SH-SY5Y (cell line): Measurements from ENCODE around the gene CREB1.

ENCODE experiments used
- GATA2 ChIP-seq: IDR thresholded peaks from 2 replicates; pipeline ENCODE4 v1.6.1; 2011; ENCODE audit warnings: mild to moderate bottlenecking, low read depth, low read length
- GATA3 ChIP-seq: IDR thresholded peaks from 2 replicates; pipeline ENCODE4 v1.6.1; 2011; ENCODE audit warnings: low read depth, mild to moderate bottlenecking, low read length, moderate library complexity

DNA sequence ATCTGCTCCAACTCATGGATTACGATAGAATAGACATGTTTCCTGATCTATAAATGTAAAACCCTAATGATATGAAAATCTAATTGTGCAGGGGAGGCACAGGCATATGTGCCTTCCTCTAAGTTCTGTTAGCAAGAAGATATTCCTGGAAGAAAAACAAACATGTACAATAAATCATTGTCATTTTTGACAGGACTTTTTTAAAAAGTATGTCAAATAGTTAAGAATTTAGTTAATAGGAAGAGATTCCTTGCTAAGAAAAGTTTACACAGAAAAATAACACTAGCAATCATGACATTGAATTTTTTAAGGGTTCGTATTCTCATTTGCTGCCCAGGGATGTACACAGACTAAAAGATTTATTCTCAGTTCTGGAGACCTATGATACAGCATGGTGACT is 15.3 kb upstream of the CREB1 start:
- TF ChIP-seq GATA2 = no peak
- TF ChIP-seq GATA3 = no peak
